Fibroblast of upper back skin (primary cell): ENCODE results near the gene TBC1D14.
A peak's percentile ranks its signal among the peaks of the same experiment; 100 is the strongest.

ENCODE experiments used
- DNase-seq: peaks from one replicate; pipeline ENCODE4 v3.0.0-alpha.2; 2013

TBC1D14 gene

GRCh38 chr4:7049739-7050138 lies 140.1 kb downstream of the TBC1D14 start:
- no peak for DNase-seq

DNA sequence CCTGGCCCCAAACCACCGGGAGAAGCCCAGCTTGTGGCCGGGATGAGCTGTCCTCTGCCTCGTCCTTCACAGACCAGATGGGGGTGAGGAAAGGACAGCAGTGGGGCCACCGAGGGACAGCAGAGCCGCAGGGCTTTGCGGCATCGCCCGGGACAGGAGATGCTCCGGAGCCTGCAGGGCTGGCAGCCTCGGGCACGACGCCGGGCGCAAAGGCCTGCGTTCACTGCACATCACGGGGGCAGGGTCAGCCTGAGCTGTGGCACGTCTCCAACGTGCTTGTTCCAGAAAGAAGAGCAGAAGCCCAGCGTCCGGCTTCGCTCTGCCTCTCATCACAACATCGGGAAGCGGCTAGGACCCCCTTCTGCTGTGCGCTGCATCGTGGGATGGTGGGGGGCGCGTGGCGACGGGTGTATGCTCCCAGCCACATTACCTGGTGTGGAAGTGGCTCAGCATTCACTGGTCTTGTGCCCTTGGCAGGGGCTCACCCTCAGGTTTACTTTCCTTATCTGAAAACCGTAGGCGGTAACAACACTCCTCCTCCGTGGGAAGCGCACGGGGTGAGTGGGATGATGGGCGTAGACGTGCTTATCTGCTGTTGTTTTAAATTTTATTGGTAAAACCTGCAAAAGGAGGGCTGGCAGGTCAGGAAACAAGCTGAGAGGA lies 141.0 kb downstream of the TBC1D14 start:
- DNase-seq, result no peak

DNA sequence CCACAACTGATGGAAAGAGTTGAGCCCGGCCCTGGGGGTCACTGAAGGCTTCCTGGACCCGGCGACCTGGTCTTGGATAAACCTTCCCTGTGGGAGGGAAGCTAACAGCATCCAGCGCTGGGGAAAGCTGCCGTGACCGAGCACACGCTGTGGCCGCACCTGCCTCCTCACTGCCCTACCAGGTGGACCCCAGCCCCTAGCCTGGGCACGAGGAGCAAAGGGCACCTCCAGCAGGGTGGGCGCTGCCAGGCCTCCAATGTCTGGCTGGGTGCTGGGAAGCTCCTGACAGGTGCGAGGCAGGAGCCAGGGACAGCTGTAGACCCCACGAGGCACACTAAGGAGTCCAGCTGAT lies 141.5 kb downstream of the TBC1D14 start:
- DNase-seq, result no peak

- DNase-seq, result no peak
These were observed 142.3 kb downstream of the TBC1D14 start for GRCh38 chr4:7051905-7052304.

DNA sequence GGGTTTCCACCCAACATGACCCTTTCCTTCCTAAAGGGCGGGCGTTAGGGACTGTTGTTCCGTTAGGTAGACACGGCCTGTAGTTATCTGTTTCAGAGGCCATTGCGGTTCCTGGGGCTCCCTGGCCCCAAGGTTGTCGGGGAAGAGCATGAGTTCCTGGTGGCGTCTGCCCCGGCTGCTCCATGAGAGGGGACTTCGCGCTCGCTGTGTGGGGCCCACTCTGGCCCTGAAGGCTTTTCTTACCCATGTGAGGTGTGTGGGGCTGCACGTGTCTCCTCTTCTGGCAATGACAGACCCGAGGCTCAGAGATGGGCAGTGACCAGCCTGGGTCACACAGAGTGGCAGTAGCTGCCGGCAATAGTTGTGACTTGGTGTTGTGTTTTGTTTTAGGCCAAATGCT lies 142.7 kb downstream of the TBC1D14 start:
- no peak for DNase-seq

- DNase-seq, result no peak
These were observed 143.5 kb downstream of the TBC1D14 start for GRCh38 chr4:7052923-7053715.

DNA sequence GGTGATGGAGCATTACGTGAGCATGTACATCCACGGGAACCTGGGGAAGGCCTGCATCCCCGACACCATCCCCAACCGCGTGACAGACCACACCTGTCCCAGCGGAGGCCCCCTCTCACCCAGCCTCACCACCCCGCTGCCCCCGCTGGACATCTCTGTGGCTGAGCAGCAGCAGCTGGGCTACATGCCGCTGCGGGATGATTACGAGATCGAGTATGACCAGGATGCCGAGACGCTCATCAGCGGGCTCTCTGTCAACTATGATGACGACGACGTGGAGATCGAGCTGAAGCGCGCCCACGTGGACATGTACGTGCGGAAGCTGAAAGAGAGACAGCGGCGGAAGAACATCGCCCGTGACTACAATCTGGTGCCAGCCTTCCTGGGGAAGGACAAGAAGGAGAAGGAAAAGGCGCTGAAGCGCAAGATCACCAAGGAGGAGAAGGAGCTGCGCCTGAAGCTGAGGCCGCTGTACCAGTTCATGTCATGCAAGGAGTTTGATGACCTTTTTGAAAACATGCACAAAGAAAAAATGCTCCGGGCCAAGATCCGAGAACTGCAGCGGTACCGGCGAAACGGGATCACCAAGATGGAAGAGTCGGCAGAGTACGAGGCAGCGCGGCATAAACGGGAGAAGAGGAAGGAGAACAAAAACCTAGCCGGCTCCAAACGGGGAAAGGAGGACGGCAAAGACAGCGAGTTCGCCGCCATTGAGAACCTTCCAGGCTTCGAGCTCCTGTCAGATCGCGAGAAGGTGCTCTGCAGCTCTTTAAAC lies 144.7 kb downstream of the TBC1D14 start:
- DNase-seq, result no peak

GRCh38 chr4:7055111-7055989 lies 145.7 kb downstream of the TBC1D14 start:
- no peak for DNase-seq

DNA sequence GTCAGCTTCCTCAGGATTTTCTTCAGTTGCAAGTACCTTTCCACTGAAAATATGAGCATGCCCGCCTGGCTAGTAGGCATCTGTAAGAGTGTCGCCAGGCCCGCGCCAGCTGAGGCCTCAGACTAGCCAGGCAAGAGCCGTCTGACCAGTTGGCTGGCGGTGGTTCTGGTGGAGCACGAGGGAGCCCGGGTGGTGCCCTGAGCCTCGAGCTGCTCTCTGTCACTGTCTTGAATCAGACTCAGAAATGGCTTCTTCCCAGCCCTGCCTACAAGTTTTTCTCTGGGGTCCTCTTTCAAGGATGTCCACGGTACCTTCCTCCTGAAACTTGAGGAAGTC lies 146.3 kb downstream of the TBC1D14 start:
- DNase-seq, result no peak

- no peak for DNase-seq
These were observed 149.2 kb downstream of the TBC1D14 start for GRCh38 chr4:7058792-7059191.

GRCh38 chr4:7059662-7060061 lies 150.0 kb downstream of the TBC1D14 start:
- no peak for DNase-seq

- DNase-seq, result no peak
These were observed 150.9 kb downstream of the TBC1D14 start for GRCh38 chr4:7060346-7061150.

- no peak for DNase-seq
These were observed 152.2 kb downstream of the TBC1D14 start for GRCh38 chr4:7061815-7062214.

GRCh38 chr4:7062816-7063215 lies 153.2 kb downstream of the TBC1D14 start:
- DNase-seq, result no peak

DNA sequence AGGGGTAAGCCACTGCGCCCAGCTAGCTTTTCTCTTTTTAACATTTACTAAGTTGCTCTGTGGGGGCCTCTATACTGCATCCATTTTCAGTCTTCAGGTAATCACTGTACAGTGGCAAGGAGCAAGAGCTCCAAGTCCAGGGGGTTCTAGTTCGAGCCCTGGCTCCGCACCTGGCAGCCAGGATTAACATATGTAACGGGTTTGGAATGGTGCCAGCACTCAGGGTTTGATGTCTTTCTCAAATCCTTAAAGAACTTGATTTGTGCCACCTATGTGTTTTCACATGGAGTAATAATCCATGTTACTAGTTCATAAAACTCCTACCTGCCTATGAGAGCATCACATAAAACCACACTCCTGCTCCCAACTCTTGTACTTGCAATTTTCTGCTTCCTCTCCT lies 153.7 kb downstream of the TBC1D14 start:
- DNase-seq, result no peak

DNA sequence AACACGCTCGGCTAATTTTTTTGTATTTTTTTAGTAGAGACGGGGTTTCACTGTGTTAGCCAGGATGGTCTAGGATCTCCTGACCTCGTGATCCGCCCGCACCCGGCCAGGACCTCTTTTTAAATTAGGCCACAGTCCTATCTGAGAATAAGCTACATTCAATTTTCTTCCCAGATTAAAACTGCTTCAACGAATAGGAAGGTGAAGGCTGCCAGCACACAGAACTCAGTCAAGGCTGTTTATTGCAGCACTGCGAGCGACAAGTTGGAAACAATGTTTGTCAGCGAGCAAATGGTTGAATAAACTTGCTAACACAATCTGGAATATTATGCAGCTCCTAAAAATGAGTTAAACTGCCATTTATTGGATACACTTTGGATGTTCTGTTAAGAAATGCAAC lies 156.4 kb downstream of the TBC1D14 start:
- DNase-seq, result no peak

DNA sequence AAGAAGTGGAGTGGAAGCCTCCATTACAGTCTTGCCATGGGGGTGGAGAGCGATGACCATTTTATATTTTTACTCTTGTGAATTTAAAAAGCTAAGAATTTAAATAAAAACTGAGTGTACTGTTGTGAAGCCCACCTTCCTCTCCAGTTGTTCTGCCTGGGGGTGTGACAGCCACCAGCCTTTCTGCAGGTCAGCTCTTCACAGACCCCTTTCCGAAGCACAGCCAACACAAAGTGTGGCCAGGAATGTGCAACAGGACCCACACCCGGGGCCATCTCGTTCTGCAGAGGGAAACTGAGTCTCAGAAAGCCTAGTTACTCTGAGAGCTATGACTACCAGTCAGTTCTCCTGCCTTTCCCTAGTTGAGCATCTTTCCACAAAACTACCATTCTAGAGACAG lies 156.9 kb downstream of the TBC1D14 start:
- no peak for DNase-seq

DNA sequence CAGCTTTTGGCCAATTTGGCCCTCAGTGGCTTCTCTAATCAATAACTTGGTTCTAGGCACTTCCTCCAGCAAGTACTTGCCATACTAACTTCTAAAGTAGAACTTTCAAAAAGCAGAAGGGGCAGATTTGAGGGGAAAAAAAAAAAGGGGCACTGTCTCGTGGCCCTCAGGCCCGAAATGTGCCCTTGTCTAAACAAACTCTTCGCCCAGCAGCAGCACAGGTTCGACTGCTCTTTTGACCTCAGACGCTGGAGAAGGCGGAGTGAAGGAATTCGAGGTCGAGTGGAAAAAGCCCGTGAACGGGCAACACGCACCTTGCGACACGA lies 157.5 kb downstream of the TBC1D14 start:
- DNase-seq, result no peak

DNA sequence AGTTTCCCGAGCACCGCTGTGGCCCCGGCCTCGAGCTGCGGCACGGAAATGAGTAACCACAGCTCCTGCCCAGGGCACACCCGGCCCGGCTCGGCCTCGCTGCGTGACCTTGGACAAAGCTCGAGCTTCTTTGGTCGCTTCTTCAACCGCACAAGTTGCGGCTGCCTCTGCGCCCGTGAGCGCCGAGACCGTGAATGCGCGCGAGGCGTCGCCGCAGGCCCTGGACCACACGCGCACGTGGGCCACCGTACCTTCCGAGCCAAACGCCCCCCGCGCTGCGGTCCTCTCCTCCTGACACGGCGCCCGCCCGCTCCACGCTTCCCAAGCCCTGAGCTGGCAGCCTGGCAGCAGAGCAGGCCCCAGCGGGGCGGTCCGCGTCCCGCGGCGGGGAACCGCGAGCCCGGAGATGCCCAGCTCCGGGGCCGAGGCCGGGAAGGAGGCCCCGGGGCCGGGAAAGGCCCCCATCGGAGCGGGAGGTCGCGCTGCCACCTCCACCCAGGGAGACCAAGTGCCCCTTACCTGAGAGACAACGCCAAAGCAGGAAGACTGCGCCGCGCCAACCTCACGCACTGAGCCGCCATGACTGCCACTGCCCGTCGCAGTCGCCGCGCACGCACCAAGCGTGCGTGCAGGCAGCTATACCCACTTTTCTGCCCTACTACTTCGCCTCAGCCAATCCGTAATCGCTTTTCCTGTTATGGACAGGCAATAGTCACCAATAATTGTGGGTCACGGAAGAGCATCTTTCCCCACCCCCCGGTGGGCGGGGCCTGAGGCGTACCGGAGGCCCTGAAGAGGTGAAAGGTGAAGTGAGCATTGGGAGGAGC lies 158.0 kb downstream of the TBC1D14 start, which contains the start of gene GRPEL1:
GRPEL1 (minus strand) TSS at position 613 of the 827 bp plus-strand sequence; CDS start at position 581, 32 bp downstream.
- DNase-seq, result peak; percentile 99

GRCh38 chr4:7068279-7068842 lies 158.7 kb downstream of the TBC1D14 start:
- DNase-seq, result no peak

DNA sequence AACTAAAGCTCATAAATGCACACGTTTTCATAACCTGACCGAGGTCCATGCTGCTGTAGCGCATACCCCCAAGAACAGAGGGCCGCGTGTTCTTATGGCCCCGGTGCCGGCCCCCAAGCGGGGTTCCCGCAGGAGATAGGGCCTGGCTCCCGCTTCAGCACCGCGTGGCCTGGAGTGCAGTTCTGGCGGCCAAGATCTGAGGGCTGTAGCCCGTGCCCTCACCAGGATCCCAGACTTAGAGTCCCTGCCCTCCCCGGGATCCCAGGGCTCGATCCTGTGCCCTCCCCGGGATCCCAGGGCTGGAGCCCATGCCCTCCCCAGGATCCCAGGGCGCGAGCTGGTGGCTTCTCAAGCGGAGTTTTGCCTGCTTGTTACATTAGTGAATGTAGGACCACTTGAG lies 159.3 kb downstream of the TBC1D14 start:
- DNase-seq, result no peak
